ENCODE measurements around the gene OBP2B.
"Not testable (repeated sequence)": the region's sequence is repeated elsewhere in the genome, so short reads cannot be mapped to it uniquely, and the experiment has no call there.

The OBP2B gene

DNA sequence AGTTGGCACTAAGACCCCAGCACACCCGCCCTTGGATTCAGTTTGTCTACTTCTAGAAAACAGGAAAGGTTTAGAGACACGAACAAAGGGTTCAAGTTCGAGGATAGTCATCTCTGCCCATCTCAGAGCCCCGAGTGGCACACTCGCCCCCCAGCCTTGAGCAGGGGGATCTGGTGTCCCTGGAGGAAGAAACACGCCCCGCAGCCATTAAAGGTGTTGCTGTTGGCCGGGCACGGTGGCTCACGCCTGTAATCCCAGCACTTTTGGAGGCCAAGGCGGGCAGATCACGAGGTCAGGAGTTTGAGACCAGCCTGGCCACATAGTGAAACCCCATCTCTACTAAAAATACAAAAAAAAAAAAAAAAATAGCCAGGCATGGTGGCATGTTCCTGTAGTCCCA lies 39.4 kb downstream of the OBP2B start:
- in situ Hi-C loops (cut with HindIII; ENCODE audit: low sequenced_read_pairs) = not testable (repeated sequence)

- in situ Hi-C loops (cut with HindIII; ENCODE audit: low sequenced_read_pairs) = no loop called here
Observed at GRCh38 chr9:133169102-133169501, 39.9 kb downstream of the OBP2B start.

- in situ Hi-C loops (cut with HindIII; ENCODE audit: low sequenced_read_pairs) = no loop called here
Observed at GRCh38 chr9:133168432-133168831, 40.6 kb downstream of the OBP2B start.

DNA sequence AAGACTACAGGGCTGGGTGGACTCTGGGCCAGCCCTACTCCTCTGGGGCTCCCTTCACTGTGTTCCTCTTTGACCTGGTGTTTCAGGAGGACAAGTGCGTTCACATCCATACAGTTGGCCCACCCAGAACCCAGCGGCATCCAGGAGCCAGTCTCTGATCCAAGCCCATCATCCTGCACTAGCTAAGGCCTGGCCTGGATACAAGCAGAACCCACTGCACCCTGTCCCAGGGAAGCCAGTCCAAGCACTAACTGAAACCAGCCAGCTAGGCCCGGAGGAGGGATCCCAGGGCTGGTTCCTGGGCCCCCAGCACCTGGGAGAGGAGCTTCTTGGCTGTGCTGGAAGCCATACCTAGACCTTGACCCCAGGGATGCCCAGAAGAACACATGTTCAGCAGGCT lies 41.3 kb downstream of the OBP2B start:
- in situ Hi-C loops (cut with HindIII; ENCODE audit: low sequenced_read_pairs) = no loop called here

DNA sequence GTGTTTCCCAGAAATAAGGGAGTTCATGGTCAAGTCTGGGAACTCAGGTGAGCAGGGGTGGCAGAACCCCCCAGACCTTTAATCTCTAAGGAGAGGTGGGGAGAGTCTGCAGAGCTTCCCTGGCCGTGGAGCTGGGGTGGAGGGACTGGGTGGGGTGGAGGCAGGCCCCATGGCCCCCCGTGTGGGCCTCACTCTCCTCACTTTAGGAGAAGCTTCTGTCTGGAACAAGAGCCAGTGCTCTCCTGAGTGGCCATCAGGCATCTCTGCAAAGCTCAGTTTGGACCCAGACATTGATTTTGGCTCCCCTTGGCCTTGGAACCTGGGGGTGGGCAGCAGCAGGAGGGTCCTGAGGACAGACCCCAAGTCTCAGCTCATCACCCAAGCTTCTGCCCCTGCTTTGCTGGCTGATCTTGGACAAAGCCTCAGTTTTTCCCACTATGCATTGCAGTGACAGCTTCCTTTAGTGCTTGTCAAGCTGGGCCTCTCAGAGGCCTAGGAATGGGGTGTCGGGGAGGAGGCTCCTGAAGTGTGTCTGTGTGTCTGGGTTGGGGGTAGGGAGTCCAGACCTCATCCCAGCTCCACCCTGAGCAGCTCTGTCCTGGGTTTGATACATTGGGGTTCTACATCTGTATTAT lies 41.8 kb downstream of the OBP2B start:
- in situ Hi-C loops (cut with HindIII; ENCODE audit: low sequenced_read_pairs) = no loop called here

DNA sequence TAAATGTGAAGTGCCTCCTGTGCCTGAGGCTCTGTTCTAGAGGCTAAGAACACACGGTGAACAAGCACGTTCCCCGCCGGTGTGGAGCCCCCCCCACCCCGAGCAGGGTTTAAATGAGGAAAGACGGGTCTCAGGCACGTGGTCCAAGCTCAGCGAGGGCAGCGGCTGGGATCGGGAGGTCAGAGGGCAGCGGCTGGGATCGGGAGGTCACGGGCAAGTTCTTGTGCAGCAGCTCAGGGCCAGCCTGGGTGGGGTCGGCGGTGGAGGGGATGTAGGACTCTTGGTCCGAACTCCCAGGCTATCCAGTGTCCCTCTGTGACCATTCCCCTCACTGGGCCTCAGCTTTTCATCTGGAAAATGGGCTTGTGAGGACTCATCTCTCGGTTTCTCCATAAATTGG lies 42.7 kb downstream of the OBP2B start:
- in situ Hi-C loops (cut with HindIII; ENCODE audit: low sequenced_read_pairs) = no loop called here

- in situ Hi-C loops (cut with HindIII; ENCODE audit: low sequenced_read_pairs) = no loop called here
Observed at GRCh38 chr9:133165452-133165730, 43.7 kb downstream of the OBP2B start.

GRCh38 chr9:133164191-133164590 lies 44.9 kb downstream of the OBP2B start:
- in situ Hi-C loops (cut with HindIII; ENCODE audit: low sequenced_read_pairs) = no loop called here

GRCh38 chr9:133163504-133164172 lies 45.4 kb downstream of the OBP2B start, which contains the start of gene GBGT1:
GBGT1 (minus strand) TSS chr9:133163914; CDS start chr9:133162412, 1,502 bp downstream.
- in situ Hi-C loops (cut with HindIII; ENCODE audit: low sequenced_read_pairs) = no loop called here

DNA sequence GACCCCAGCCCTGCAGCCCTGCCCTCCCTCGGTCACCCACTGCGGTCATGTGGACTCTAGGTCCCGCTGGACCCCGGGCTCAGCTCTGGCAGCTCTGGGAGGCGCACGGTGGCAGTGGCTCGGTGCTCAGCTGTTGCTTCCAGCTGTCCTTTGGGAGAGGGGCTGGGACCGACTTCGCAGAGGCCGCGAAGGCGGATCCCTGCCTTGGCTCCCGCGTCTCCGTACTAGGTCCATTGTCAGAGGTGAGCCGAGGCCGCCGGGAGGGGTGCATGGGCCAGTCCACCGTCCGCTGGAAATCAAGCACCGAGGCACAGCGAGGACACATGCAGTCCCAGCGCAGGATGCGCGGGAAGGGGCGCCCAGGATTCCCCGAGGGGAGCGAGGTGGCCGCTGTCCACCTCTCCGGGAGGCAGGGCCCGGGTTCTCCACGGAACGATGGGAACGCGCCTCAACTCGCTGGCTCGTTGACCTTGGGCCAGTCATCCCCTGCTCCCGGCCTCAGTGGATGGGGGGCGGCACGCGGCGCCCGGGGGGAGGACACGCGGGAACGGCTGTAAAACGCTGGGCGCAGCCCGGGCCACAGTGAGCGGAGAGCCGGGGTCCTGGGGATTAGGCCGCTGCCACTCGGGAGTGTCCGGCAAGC lies 46.1 kb downstream of the OBP2B start:
- in situ Hi-C loops (cut with HindIII; ENCODE audit: low sequenced_read_pairs) = no loop called here

GRCh38 chr9:133161547-133161950 lies 47.5 kb downstream of the OBP2B start:
- in situ Hi-C loops (cut with HindIII; ENCODE audit: low sequenced_read_pairs) = no loop called here

GRCh38 chr9:133160742-133161546 lies 48.1 kb downstream of the OBP2B start:
- in situ Hi-C loops (cut with HindIII; ENCODE audit: low sequenced_read_pairs) = no loop called here

DNA sequence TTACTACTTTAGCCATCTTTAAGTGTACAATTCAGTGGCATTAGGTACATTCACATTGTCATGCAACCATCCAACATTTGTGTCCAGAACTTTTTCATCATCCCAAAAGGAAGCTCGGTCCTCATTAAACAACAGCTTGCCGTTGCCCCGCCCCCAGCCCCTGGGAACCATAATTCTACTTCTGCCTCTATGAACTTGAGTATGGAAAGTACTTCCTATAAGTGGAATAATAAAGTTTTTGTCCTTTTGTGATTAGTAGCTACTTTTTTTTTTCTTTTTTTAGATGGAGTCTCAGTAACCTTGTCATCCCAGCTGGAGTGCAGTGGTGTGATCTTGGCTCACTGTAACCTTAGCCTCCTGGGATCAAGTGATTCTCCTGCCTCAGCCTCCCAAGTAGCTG lies 50.4 kb downstream of the OBP2B start:
- in situ Hi-C loops (cut with HindIII; ENCODE audit: low sequenced_read_pairs) = no loop called here

Data from DLD1 (cell line).